ENCODE data around the gene KRT31.
"Not testable (repeated sequence)": the region's sequence is repeated elsewhere in the genome, so short reads cannot be mapped to it uniquely, and the experiment has no call there.

The KRT31 gene

DNA sequence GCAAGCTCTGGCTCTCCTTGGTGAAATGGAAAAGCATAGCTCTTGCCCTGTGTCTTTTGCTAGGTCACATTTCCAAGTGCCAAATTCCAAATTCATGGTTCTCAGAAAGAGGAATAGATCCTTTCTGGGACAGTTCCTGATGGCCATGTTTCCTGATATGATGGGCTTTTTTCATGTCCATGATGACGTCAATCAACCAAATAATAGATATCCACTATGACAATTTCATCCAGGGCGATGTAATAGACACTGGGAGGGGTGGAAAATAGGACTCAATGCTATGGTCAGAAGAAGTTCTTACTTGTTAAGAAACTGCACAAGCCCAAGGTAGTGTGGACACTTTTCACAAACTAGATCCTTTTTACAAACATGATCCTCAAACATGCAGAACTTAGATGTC, 46.2 kb downstream of the KRT31 start:
- Histone ChIP-seq H3K4me3 (ENCODE audit: low read depth, low read length) (no peak overlapping the region), H3K27me3 (ENCODE audit: control insufficient read depth, insufficient read depth, low read length) (no peaks in the 10 kb centered on the region), H3K4me1 (ENCODE audit: control insufficient read depth, insufficient read depth, low read length) (no peaks in the 10 kb centered on the region), H3K36me3 (ENCODE audit: control insufficient read depth, insufficient read depth, low read length) (no peaks in the 10 kb centered on the region), H3K9ac (ENCODE audit: low read depth, low read length) (no peak overlapping the region), H3K9me3 (ENCODE audit: control insufficient read depth, insufficient read depth, low read length) (no peaks in the 10 kb centered on the region)

GRCh38 chr17:41350381-41350878, 47.0 kb downstream of the KRT31 start, which contains the start of gene KRT33A:
TSS of gene KRT33A (minus strand) at chr17:41350828. CDS start at chr17:41350767, 61 bp downstream.
- not testable (repeated sequence) for H3K4me3 ChIP-seq (ENCODE audit: low read depth, low read length); H3K9me3 ChIP-seq (ENCODE audit: control insufficient read depth, insufficient read depth, low read length); H3K36me3 ChIP-seq (ENCODE audit: control insufficient read depth, insufficient read depth, low read length); H3K27me3 ChIP-seq (ENCODE audit: control insufficient read depth, insufficient read depth, low read length); H3K9ac ChIP-seq (ENCODE audit: low read depth, low read length); H3K4me1 ChIP-seq (ENCODE audit: control insufficient read depth, insufficient read depth, low read length)

DNA sequence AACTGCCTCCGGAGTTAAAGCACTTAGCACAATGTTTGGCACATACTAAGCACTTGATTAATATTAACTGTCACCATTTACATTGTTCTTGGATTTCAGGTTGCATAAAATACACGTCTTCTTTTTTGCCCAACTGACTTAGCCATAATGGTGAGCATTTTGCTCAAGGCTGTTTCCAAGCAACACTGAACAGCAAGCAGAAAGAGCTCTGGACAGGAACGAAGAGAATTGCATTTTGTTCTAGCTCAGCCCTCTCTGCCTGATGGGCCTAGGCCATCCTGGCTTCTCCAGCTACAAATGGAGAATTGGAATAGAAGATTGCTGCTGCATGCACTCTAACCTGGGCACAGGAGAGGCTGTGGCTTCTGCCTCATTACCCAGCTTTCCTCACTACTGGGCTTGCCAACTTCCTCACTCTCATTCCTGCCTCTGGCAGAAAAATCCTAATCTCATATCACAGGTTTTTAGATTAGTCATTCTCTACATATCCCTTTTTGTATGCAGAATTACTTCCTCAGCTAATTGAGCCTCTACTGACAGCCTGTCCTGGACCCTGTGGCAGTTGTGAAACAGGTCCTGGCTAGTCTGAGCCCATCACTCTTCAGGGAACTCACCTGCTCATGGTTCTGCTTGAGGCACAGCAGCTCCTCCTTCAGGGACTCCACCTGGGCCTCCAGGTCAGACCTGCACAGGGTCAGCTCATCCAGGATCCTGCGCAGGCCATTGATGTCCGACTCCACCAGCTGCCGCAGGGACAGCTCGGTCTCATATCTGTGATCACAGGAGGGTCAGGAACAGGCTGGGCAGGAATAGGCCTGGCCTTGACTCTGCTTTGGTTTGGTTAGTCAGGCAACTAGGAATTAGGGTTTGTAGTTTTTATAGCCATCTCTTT, 49.3 kb downstream of the KRT31 start:
- Histone ChIP-seq H3K9ac (ENCODE audit: low read depth, low read length) (no peak overlapping the region), H3K36me3 (ENCODE audit: control insufficient read depth, insufficient read depth, low read length) (no peaks in the 10 kb centered on the region), H3K9me3 (ENCODE audit: control insufficient read depth, insufficient read depth, low read length) (no peaks in the 10 kb centered on the region), H3K4me1 (ENCODE audit: control insufficient read depth, insufficient read depth, low read length) (no peaks in the 10 kb centered on the region), H3K27me3 (ENCODE audit: control insufficient read depth, insufficient read depth, low read length) (no peaks in the 10 kb centered on the region), H3K4me3 (ENCODE audit: low read depth, low read length) (no peak overlapping the region)

- H3K9ac ChIP-seq (ENCODE audit: low read depth, low read length); H3K4me3 ChIP-seq (ENCODE audit: low read depth, low read length); H3K36me3 ChIP-seq (ENCODE audit: control insufficient read depth, insufficient read depth, low read length); H3K9me3 ChIP-seq (ENCODE audit: control insufficient read depth, insufficient read depth, low read length); H3K27me3 ChIP-seq (ENCODE audit: control insufficient read depth, insufficient read depth, low read length); H3K4me1 ChIP-seq (ENCODE audit: control insufficient read depth, insufficient read depth, low read length): not testable (repeated sequence)
Measured at GRCh38 chr17:41346421-41346820, 51.0 kb downstream of the KRT31 start.

DNA sequence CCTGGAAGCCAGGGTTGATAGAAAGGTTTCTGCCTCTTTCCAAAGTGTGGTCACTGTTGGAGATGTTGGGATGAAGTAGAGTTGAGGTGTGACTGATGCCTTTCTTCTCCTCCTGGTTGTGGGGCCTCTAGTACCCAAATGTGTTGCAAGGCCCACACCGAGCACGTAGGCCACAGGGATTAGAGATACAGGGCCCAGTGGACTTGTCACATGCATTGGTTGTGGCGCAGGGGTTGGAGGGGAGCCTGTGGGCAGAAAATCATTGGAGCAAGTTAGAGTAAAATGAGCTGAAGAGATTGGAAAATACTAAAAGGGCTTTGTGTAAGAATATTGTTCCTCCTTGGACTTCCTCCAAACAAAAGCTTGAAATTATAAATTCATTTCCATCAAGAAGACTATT, 51.4 kb downstream of the KRT31 start:
- Histone ChIP-seq H3K36me3 (ENCODE audit: control insufficient read depth, insufficient read depth, low read length) (no peaks in the 10 kb centered on the region), H3K9ac (ENCODE audit: low read depth, low read length) (no peak overlapping the region), H3K4me1 (ENCODE audit: control insufficient read depth, insufficient read depth, low read length) (no peaks in the 10 kb centered on the region), H3K4me3 (ENCODE audit: low read depth, low read length) (no peak overlapping the region), H3K9me3 (ENCODE audit: control insufficient read depth, insufficient read depth, low read length) (no peaks in the 10 kb centered on the region), H3K27me3 (ENCODE audit: control insufficient read depth, insufficient read depth, low read length) (no peaks in the 10 kb centered on the region)

All from iPS-15b (cell line).